Hematopoietic multipotent progenitor cell treated with erythropoietin and hydrocortisone succinate and interleukin-3 and kit ligand, for 17 days (in vitro differentiated cells): ENCODE data around the gene NKRF.

ENCODE experiments used
- DNase-seq: peaks from one replicate; pipeline ENCODE4 v3.0.0-alpha.2; 2015; ENCODE audit warnings: low spot score

The NKRF gene

GRCh38 chrX:119614776-119615175, 8.6 kb upstream of the NKRF start:
- no peak for DNase-seq

GRCh38 chrX:119607018-119607389, 780 bp upstream of the NKRF start:
- no peak for DNase-seq

GRCh38 chrX:119605464-119606279, 552 bp downstream of the NKRF start:
- DNase-seq: peak; percentile 13

GRCh38 chrX:119604766-119605463, 1.3 kb downstream of the NKRF start:
- no peak for DNase-seq

- DNase-seq: no peak
Measured at GRCh38 chrX:119602701-119603255, 3.4 kb downstream of the NKRF start.

GRCh38 chrX:119589810-119590209, 16.4 kb downstream of the NKRF start:
- no peak for DNase-seq

GRCh38 chrX:119583431-119584059, 22.7 kb downstream of the NKRF start:
- no peak for DNase-seq

GRCh38 chrX:119579414-119579813, 26.8 kb downstream of the NKRF start:
- DNase-seq: no peak

GRCh38 chrX:119574394-119575266, 31.6 kb downstream of the NKRF start, which contains the start of gene UBE2A:
UBE2A (plus strand) TSS chrX:119574563; CDS start chrX:119574712, 149 bp downstream.
- peak; percentile 85 for DNase-seq

GRCh38 chrX:119573840-119574393, 32.3 kb downstream of the NKRF start:
- DNase-seq: no peak

GRCh38 chrX:119573222-119573621, 33.0 kb downstream of the NKRF start:
- peak; percentile 10 for DNase-seq

GRCh38 chrX:119570351-119570835, 35.8 kb downstream of the NKRF start:
- DNase-seq: no peak

- peak; percentile 91 for DNase-seq
Measured at GRCh38 chrX:119565107-119565663, 41.0 kb downstream of the NKRF start, which contains the start of gene STEEP1. STEEP1 (minus strand) TSS chrX:119565409; CDS start chrX:119565355, 54 bp downstream.

GRCh38 chrX:119552508-119552907, 53.7 kb downstream of the NKRF start:
- DNase-seq: no peak

- no peak for DNase-seq
Measured at GRCh38 chrX:119549327-119550016, 56.8 kb downstream of the NKRF start.

GRCh38 chrX:119541188-119541587, 65.0 kb downstream of the NKRF start:
- no peak for DNase-seq

GRCh38 chrX:119539872-119540271, 66.4 kb downstream of the NKRF start:
- DNase-seq: no peak
